ENCODE data around the gene SUPT5H.

The SUPT5H gene

GRCh38 chr19:39445196-39446111 lies at the start of gene SUPT5H:
Gene SUPT5H, plus strand, starts transcription at chr19:39445582. Its CDS starts 309 bp downstream, at chr19:39445891.
- no peak for TF ChIP-seq CTCF (IDR thresholded peaks at IDR 0.05)
- peaks cover 46% of the 10 kb centered on the region for H3K4me1 Mint-ChIP-seq
- peak within 1 kb of the TSS; percentile 95 for H3K4me3 Mint-ChIP-seq
- H3K27ac Mint-ChIP-seq = peak within 1 kb of the TSS; percentile 99
- H3K27me3 Mint-ChIP-seq (ENCODE audit: low read depth, poor library complexity) = peaks cover 5% of the 10 kb centered on the region
- peaks cover 29% of the 10 kb centered on the region for H3K36me3 Mint-ChIP-seq (ENCODE audit: low read depth)
- H3K9me3 Mint-ChIP-seq = no peaks in the 10 kb centered on the region
- peak; percentile 93 for DNase-seq

- no peak overlapping the region for H3K4me3 Mint-ChIP-seq
- peak; percentile 92 for DNase-seq
- TF ChIP-seq CTCF (IDR thresholded peaks at IDR 0.05) = peak; percentile 94
- peak overlapping the region; percentile 52 for H3K27ac Mint-ChIP-seq
- H3K27me3 Mint-ChIP-seq (ENCODE audit: low read depth, poor library complexity) = no peaks in the 10 kb centered on the region
- no peaks in the 10 kb centered on the region for H3K9me3 Mint-ChIP-seq
- peaks cover 40% of the 10 kb centered on the region for H3K4me1 Mint-ChIP-seq
- H3K36me3 Mint-ChIP-seq (ENCODE audit: low read depth) = peaks cover 36% of the 10 kb centered on the region
These were observed 47.8 kb upstream of the SUPT5H start for GRCh38 chr19:39397360-39398296.

GRCh38 chr19:39398297-39398864 lies 47.0 kb upstream of the SUPT5H start:
- H3K27ac Mint-ChIP-seq = no peak overlapping the region
- H3K4me3 Mint-ChIP-seq = no peak overlapping the region
- no peak for DNase-seq
- H3K9me3 Mint-ChIP-seq = no peaks in the 10 kb centered on the region
- H3K36me3 Mint-ChIP-seq (ENCODE audit: low read depth) = peaks cover 34% of the 10 kb centered on the region
- H3K27me3 Mint-ChIP-seq (ENCODE audit: low read depth, poor library complexity) = no peaks in the 10 kb centered on the region
- H3K4me1 Mint-ChIP-seq = peaks cover 42% of the 10 kb centered on the region
- TF ChIP-seq CTCF (IDR thresholded peaks at IDR 0.05) = no peak

GRCh38 chr19:39399668-39400050 lies 45.7 kb upstream of the SUPT5H start:
- no peak for TF ChIP-seq CTCF (IDR thresholded peaks at IDR 0.05)
- H3K36me3 Mint-ChIP-seq (ENCODE audit: low read depth) = peaks cover 27% of the 10 kb centered on the region

GRCh38 chr19:39400061-39400460 lies 45.3 kb upstream of the SUPT5H start:
- H3K9me3 Mint-ChIP-seq = no peaks in the 10 kb centered on the region
- H3K27me3 Mint-ChIP-seq (ENCODE audit: low read depth, poor library complexity) = no peaks in the 10 kb centered on the region
- peaks cover 24% of the 10 kb centered on the region for H3K36me3 Mint-ChIP-seq (ENCODE audit: low read depth)
- no peak for DNase-seq
- no peak overlapping the region for H3K4me3 Mint-ChIP-seq
- peaks cover 51% of the 10 kb centered on the region for H3K4me1 Mint-ChIP-seq
- TF ChIP-seq CTCF (IDR thresholded peaks at IDR 0.05) = no peak
- H3K27ac Mint-ChIP-seq = peak overlapping the region; percentile 85

More at GRCh38 chr19:39399668-39400050, 45.7 kb upstream of the SUPT5H start:
- H3K4me3 Mint-ChIP-seq = peak overlapping the region; percentile 28
- peaks cover 48% of the 10 kb centered on the region for H3K4me1 Mint-ChIP-seq
- H3K27ac Mint-ChIP-seq = peak overlapping the region; percentile 85
- H3K27me3 Mint-ChIP-seq (ENCODE audit: low read depth, poor library complexity) = no peaks in the 10 kb centered on the region
- no peaks in the 10 kb centered on the region for H3K9me3 Mint-ChIP-seq
- no peak for DNase-seq

All from nephron progenitor cell (in vitro differentiated cells).